K562 (cell line): ENCODE data around the gene TSPAN18. TPM values are rescaled to one million over a fixed set of nuclear protein-coding genes. Genes with fewer than 3 reads are reported as not detected.

Experiments
- ATAC-seq: fragments of 200-7000 bp; cut with Tn5 transposase; 3 replicates; pipeline ENCODE4 v1.9.1; 2020; ENCODE audit warnings: moderate library complexity
- BruUV-seq: library from RNA; stranded (reverse); fragments of 400-500 nt; replicated peaks from 2 replicates; lab custom pipeline; 2021; lab: Mats Ljungman, UMichigan
- CTCF ChIA-PET: fragments of 300-600 bp; formaldehyde crosslinking; extraction: SDS; loops from one replicate; lab custom pipeline; 2021; ENCODE audit warnings: low intra/inter-chr PET ratio; lab: Yijun Ruan, JAX
- POLR2A ChIA-PET: fragments of 300-600, 350-650 bp; sonication (Branson Sonifier 250); formaldehyde crosslinking; extraction: SDS; loops from one replicate; lab custom pipeline; 2021; ENCODE audit warnings: antibody characterized with exemption, inconsistent platforms; lab: Yijun Ruan, JAX
- DNase-seq, 4 experiments: peaks; one replicate each; pipeline versions ENCODE4 v3.0.0 to v3.0.0-alpha.2; 2011 to 2018; ENCODE audit warnings: low spot score in 3 of 4, mixed read lengths in 3 of 4; ENCODE audit errors: extremely low read depth in 1 of 4
- FAIRE-seq: peaks from 2 replicates; lab custom pipeline; 2011; peaks lifted over from hg19 to GRCh38; lab: Jason Lieb, UNC
- H2AFZ ChIP-seq: 2 replicates; pipeline ENCODE4 v1.6.0; 2011; ENCODE audit warnings: low read depth, low read length, control low read depth, inconsistent platforms
- H3K27ac ChIP-seq: fragments of 200-600 bp; 3 replicates; pipeline ENCODE4 v1.8.0; 2011; ENCODE audit warnings: low read depth, mild to moderate bottlenecking, control low read depth, inconsistent platforms, low read length, moderate library complexity, mixed read lengths; ENCODE audit errors: extremely low read depth
- H3K27me3 ChIP-seq, 2 experiments: fragments of 300-600 bp in 1 of 2; 2 replicates in 1 of 2; 3 replicates in 1 of 2; pipeline versions ENCODE4 v1.6.0 to v1.8.0; 2011; ENCODE audit warnings: inconsistent platforms in 2 of 2, low read length in 2 of 2, mild to moderate bottlenecking in 1 of 2, mixed read lengths in 1 of 2, moderate library complexity in 1 of 2; ENCODE audit not compliant: control insufficient read depth in 2 of 2, insufficient read depth in 2 of 2
- H3K36me3 ChIP-seq: fragments of 300-600 bp; 3 replicates; pipeline ENCODE4 v1.8.0; 2011; ENCODE audit warnings: mild to moderate bottlenecking, low read length, inconsistent platforms; ENCODE audit not compliant: control insufficient read depth, insufficient read depth
- H3K4me1 ChIP-seq, 2 experiments: fragments of 200-600 bp in 1 of 2; replicated peaks in 1 of 2; 2 replicates in 1 of 2; 3 replicates in 1 of 2; pipeline versions ENCODE4 v1.5.1 to v1.8.0; 2011; ENCODE audit warnings: inconsistent platforms in 2 of 2, low read length in 2 of 2, mild to moderate bottlenecking in 1 of 2, mixed read lengths in 1 of 2, moderate library complexity in 1 of 2; ENCODE audit not compliant: control insufficient read depth in 2 of 2, insufficient read depth in 2 of 2
- H3K4me2 ChIP-seq: 2 replicates; pipeline ENCODE4 v1.6.1; 2011; ENCODE audit warnings: low read length, control low read depth, inconsistent platforms, mixed read lengths; ENCODE audit not compliant: insufficient read depth
- H3K4me3 ChIP-seq: fragments of 200-600 bp; sonication (generic), shearing (Covaris generic); 2 replicates; pipeline ENCODE4 v1.5.1; 2016; ENCODE audit warnings: control low read depth, inconsistent platforms
- H3K79me2 ChIP-seq: fragments of 200-600 bp; 3 replicates; pipeline ENCODE4 v1.8.0; 2011; ENCODE audit warnings: low read length, inconsistent platforms; ENCODE audit not compliant: control insufficient read depth, insufficient read depth
- H3K9ac ChIP-seq, 2 experiments: 2 replicates each; pipeline versions ENCODE4 v1.6.0 to v1.6.1; 2011; ENCODE audit warnings: low read depth in 2 of 2, low read length in 2 of 2, control low read depth in 1 of 2, inconsistent platforms in 1 of 2, mild to moderate bottlenecking in 1 of 2, mixed read lengths in 1 of 2; ENCODE audit not compliant: insufficient read depth in 1 of 2
- H3K9me1 ChIP-seq: one replicate; pipeline ENCODE4 v1.6.0; 2011; ENCODE audit warnings: inconsistent platforms, mild to moderate bottlenecking, low read length, moderate library complexity; ENCODE audit not compliant: control insufficient read depth, insufficient read depth
- H3K9me3 ChIP-seq: replicated peaks from 2 replicates; pipeline ENCODE4 v1.5.1; 2011; ENCODE audit warnings: low read depth, low read length, inconsistent platforms; ENCODE audit not compliant: control insufficient read depth, insufficient read depth
- H4K20me1 ChIP-seq: replicated peaks from 2 replicates; pipeline ENCODE4 v1.6.1; 2011; ENCODE audit warnings: low read length, inconsistent platforms, mixed read lengths; ENCODE audit not compliant: control insufficient read depth, insufficient read depth
- FOXP1 ChIP-seq: sonication (generic); formaldehyde crosslinking; IDR thresholded peaks from 2 replicates; pipeline ENCODE4 v1.8.0; 2022; ENCODE audit warnings: mild to moderate bottlenecking, missing genetic modification reagents
- HDAC2 ChIP-seq: fragments of 450-650 bp; IDR thresholded peaks from 2 replicates; pipeline ENCODE4 v1.6.1; 2016; ENCODE audit warnings: mild to moderate bottlenecking
- MLX ChIP-seq, 2 experiments: fragments of 450-650 bp in 1 of 2; sonication (generic) in 1 of 2; formaldehyde crosslinking; conservative IDR thresholded peaks; 2 replicates each; pipeline versions ENCODE4 v1.4.0 to v1.8.1; 2020 to 2022; ENCODE audit warnings: mild to moderate bottlenecking in 1 of 2, missing genetic modification reagents in 1 of 2
- PHB ChIP-seq: fragments of 250-450 bp; sonication (Bioruptor Pico); IDR thresholded peaks from 2 replicates; pipeline ENCODE4 v1.5.0; 2021
- PREB ChIP-seq: sonication (generic); formaldehyde crosslinking; IDR thresholded peaks from 2 replicates; pipeline ENCODE4 v1.8.1; 2023; ENCODE audit warnings: mild to moderate bottlenecking, missing genetic modification reagents
- ZNF696 ChIP-seq: fragments of 250-450 bp; sonication (Bioruptor Pico); conservative IDR thresholded peaks from 2 replicates; pipeline ENCODE4 v1.4.0; 2020; ENCODE audit warnings: mild to moderate bottlenecking, moderate library complexity
- WGBS: fragments of 100-300 bp; shearing (Covaris generic); methylation state at CpG from one replicate; pipeline ENCODE4 v1.1.6; 2016; ENCODE audit warnings: low coverage, mixed read lengths; ENCODE audit not compliant: insufficient coverage; ENCODE audit errors: missing lambda C conversion rate; 5-methylcytosine and 5-hydroxymethylcytosine counted together
- in situ Hi-C: fragments of 300-500 bp; cut with MboI; formaldehyde crosslinking; loops from 4 replicates; pipeline ENCODE4 v1.15.0; 2018; ENCODE audit warnings: inconsistent platforms, mixed read lengths
- intact Hi-C: fragments of 100-400 bp; cut with micrococcal nuclease; formaldehyde crosslinking; loops from 2 replicates; pipeline ENCODE4 v1.14.2; 2022
- polyA plus RNA-seq, 8 experiments: library from polyadenylated mRNA; depleted of rRNA in 4 of 8; stranded (reverse) in 5 of 8; unstranded in 3 of 8; fragments of >200 nt; fragmentation: Nextera tagmentation in 2 of 8; fragmentation: Illumina TruSeq in 1 of 8; extraction: Ambion mirVana in 2 of 8; extraction: Trizol in 1 of 8; gene quantifications; 2 replicates each; pipeline versions ENCODE4 v1.2.1 to v1.2.3, GENCODE V29; 2011 to 2014; ENCODE audit warnings: inconsistent platforms in 1 of 8, missing spikeins in 1 of 8
- total RNA-seq, 7 experiments: library from RNA; depleted of rRNA in 6 of 7; stranded (reverse); fragments of >200 nt in 6 of 7; fragmentation: Illumina TruSeq in 2 of 7; extraction: Trizol in 2 of 7; gene quantifications; 2 replicates each; pipeline versions ENCODE4 v1.2.1 to v1.2.3, GENCODE V29; 2011 to 2021; ENCODE audit warnings: low replicate concordance in 1 of 7

Gene TSPAN18
- total and polyA plus RNA-seq, 9 of the 15 experiments (the other 6 are each of a cell fraction or from before 2014, with no cell fraction given) = 0.17 to 0.35 (median 0.22) TPM; not detected in 4

DNA sequence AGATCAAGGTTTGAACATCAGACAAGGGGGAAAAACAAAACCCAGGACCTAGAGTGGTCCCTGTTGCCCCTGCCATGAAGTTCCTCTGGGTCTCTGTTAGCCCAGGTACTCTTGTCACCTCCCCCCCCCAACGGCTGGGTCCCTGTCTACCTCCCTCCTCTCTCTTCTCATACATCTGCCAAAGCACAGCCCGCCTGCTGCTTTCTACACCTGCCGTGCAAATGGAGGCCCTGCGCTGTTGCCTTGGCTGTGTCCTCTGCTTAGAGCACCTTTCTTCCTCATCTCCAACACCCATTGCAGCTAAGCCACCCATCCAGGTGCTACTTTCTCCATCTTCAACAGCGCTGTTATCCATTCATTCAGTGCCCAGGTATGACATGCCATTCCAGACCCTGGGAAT is 124.7 kb downstream of the TSPAN18 start:
- Histone ChIP-seq H4K20me1 (0 out of 2 replicates have a peak, but pooled peaks cover 4% of the 10 kb centered on the region), H3K9me1 (no peaks in the 10 kb centered on the region), H3K4me3 (no peak overlapping the region), H3K9ac (no peak overlapping the region), H3K4me2 (no peak overlapping the region), H3K79me2 (no peaks in the 10 kb centered on the region), H3K36me3 (no peaks in the 10 kb centered on the region), H3K27ac (no peak overlapping the region), H2AFZ (no peak overlapping the region), H3K4me1 (no peaks in the 10 kb centered on the region), H3K9me3 (no peaks in the 10 kb centered on the region), H3K27me3 (peaks cover 6 to 29% of the 10 kb centered on the region in 2 experiments; a peak in 3 of 5 replicates)
- 0% methylated on average over 4 of the region's 5 CpGs for WGBS
- in situ Hi-C loops = no loop called here
- FAIRE-seq = no peak
- ChIA-PET POLR2A (interaction anchor here (0.6 kb wide), 1 partner anchor 536 kb away, joined by 3 read pairs; no protein-coding TSS in a partner anchor), CTCF (no interaction called here)
- DNase-seq = no peak
- no peak for ATAC-seq
- no TSS peak for BruUV-seq
- TF ChIP-seq PREB (CRISPR knock-in tag) = no peak
- no peak for TF ChIP-seq MLX (CRISPR knock-in tag; conservative IDR thresholded peaks at IDR 0.05)
- TF ChIP-seq FOXP1 (CRISPR knock-in tag) = no peak
- no peak for TF ChIP-seq ZNF696
- no peak for TF ChIP-seq HDAC2
- no peak for TF ChIP-seq PHB (CRISPR knock-in tag)
- intact Hi-C loops = no loop called here
